NCI-H510A treated with DMSO at 0.1 percent for 48 hours (cell line): Measurements from ENCODE around the gene UBAP2.

Experiments used
- DNase-seq: peaks from one replicate; lab custom pipeline; 2025; lab: John Stamatoyannopoulos, UW

The UBAP2 gene, protein sequence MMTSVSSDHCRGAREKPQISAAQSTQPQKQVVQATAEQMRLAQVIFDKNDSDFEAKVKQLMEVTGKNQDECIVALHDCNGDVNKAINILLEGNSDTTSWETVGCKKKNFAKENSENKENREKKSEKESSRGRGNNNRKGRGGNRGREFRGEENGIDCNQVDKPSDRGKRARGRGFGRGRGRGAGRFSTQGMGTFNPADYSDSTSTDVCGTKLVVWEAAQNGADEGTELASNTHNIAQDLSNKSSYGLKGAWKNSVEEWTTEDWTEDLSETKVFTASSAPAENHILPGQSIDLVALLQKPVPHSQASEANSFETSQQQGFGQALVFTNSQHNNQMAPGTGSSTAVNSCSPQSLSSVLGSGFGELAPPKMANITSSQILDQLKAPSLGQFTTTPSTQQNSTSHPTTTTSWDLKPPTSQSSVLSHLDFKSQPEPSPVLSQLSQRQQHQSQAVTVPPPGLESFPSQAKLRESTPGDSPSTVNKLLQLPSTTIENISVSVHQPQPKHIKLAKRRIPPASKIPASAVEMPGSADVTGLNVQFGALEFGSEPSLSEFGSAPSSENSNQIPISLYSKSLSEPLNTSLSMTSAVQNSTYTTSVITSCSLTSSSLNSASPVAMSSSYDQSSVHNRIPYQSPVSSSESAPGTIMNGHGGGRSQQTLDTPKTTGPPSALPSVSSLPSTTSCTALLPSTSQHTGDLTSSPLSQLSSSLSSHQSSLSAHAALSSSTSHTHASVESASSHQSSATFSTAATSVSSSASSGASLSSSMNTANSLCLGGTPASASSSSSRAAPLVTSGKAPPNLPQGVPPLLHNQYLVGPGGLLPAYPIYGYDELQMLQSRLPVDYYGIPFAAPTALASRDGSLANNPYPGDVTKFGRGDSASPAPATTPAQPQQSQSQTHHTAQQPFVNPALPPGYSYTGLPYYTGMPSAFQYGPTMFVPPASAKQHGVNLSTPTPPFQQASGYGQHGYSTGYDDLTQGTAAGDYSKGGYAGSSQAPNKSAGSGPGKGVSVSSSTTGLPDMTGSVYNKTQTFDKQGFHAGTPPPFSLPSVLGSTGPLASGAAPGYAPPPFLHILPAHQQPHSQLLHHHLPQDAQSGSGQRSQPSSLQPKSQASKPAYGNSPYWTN

DNA sequence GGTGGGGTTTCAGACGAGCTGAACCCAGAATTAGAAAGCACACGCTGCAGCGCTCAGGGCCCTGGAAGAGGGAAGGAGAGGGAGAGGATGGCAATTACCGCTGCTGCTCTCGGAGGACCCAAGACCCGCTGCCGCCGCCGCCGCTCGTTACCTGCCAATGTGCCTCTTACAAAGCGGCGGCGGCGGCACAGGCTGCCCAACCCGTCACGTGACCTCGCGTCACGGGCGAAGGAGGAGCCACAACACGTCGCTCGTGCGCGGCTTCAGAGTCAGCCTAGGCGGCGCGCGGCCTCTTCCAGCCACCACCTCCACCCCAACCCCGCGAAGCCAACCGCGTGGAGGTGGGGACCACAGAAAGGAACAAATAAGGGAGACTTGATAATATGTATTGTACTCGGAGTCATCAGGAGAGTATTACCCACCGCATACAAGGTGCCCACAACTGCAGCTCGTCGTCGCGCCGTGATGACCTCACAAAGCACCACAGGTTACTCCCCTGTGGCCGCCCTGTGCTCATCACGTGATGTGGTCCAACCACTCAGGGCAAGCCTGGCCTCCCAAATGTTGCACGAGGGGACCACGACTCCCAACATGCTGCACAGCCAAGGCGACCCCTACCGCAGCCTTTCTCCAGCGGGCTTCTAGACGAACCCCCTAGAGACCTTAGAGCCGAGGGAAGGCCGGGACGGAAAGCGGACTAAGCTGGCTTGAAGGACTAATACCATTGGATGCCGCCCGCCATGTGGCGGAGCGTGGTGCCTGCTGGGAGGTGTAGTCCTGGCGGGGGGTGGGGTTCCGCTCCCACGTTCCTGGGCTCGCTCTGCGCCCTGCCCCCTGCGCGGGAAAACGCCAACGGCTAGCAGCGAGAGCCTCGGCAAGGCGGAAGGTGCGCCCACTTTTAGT lies at the start of gene UBAP2:
Gene UBAP2 (minus strand): TSS at position 161 of the 903 bp plus-strand sequence. CDS start 31,739 bp downstream, outside the sequence.
- peak; percentile 89 for DNase-seq

- DNase-seq = no peak
Measured at GRCh38 chr9:34098307-34098706, 49.6 kb upstream of the UBAP2 start.

GRCh38 chr9:34097865-34098264 lies 49.2 kb upstream of the UBAP2 start:
- DNase-seq = no peak

GRCh38 chr9:34096751-34097150 lies 48.1 kb upstream of the UBAP2 start:
- no peak for DNase-seq

GRCh38 chr9:34093578-34093977 lies 44.9 kb upstream of the UBAP2 start:
- no peak for DNase-seq

DNA sequence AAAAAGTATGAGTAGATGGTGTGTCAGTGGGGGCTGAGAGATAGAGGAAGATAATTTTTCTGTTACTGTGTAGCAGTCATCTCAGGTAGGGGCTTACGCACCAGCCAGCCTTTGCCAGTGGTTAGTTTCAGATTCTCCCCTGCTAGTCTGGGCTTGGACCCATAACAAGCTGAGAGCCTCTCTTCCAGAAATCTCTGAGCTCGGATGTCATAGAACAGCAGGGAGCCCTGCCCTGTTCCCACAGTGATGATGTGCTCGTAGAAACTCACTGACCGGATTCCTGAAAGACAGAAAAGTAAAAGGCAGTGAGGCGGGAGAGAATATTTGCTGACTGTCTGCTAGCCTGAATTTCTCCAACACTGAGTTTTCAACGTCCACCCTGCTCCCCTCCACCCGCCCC lies 40.6 kb upstream of the UBAP2 start:
- no peak for DNase-seq

DNA sequence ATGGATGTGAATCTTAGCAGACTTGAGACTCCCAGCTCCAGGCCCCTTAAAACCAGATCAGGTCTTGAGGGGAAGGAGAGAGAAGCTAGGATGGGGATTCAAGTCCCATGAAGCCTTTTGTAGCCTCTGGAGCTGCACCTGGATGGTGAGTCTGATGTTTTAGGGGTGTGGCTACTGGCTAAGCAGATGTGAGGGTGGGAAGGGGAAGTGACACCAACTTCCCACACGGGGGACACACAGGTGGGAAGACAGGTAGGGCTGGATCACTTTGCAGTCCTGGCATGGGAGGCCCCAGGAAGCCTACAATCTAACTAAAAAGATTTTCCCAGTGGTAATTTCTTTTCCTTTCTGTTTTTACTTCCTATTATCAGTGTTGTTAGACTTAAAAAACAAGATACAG lies 38.7 kb upstream of the UBAP2 start:
- no peak for DNase-seq

DNA sequence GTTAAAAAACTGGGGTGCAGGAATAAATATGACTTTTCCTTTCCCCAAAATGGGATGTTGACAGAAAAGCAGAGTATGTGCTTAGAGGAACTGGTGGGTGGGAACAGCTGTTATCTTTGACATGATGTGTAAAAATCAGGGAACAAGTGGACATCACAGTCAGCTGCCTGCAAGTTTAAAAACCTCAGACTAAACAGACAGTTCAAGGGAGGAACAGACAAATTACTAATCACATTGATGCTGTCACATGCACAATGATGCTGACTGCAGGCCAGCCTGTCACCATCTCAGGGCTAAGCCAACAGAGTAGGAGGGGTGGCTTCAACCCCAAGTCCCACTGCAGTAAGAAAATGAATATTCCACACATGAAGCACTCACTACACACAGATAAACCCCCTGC lies 38.2 kb upstream of the UBAP2 start:
- DNase-seq = no peak

- no peak for DNase-seq
Measured at GRCh38 chr9:34085581-34086500, 37.2 kb upstream of the UBAP2 start.

DNA sequence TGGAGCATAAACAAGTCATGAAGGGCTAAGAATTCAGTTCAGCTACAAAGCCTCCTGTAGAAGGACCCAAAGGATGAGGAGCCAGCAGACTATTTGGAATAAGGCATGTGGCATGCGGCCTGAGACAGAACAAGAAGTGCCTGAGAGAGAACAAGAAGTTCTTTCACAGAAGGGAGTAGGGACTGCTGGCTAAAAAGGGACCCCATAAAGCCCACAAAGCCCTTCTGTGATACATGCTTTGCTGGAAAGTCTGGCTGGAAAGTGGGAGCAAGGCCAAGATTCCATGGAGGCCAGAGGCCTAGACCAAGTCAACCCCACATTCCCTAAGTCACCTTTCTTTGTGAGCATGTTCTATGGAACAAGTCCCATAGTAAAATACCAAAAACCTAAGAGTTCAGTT lies 35.9 kb upstream of the UBAP2 start:
- no peak for DNase-seq

DNA sequence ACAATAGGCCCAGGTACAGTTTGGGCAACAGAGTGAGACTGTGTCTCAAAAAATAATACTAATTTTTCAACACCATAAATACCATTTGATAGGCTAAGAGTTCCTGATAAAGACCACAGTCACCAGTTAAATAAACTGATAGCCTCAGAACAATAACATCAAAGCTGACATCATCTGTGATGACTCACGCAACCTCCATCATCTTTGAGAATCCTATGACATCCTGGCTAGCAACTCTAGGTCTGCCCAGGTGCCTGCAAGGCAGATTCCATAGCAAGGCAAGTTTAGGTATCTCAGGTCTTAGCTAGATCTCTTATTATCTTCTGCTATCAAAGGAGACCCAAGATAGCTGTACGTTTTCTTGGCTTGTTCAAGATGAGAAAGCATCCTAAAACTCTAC lies 30.5 kb upstream of the UBAP2 start:
- DNase-seq = no peak

DNA sequence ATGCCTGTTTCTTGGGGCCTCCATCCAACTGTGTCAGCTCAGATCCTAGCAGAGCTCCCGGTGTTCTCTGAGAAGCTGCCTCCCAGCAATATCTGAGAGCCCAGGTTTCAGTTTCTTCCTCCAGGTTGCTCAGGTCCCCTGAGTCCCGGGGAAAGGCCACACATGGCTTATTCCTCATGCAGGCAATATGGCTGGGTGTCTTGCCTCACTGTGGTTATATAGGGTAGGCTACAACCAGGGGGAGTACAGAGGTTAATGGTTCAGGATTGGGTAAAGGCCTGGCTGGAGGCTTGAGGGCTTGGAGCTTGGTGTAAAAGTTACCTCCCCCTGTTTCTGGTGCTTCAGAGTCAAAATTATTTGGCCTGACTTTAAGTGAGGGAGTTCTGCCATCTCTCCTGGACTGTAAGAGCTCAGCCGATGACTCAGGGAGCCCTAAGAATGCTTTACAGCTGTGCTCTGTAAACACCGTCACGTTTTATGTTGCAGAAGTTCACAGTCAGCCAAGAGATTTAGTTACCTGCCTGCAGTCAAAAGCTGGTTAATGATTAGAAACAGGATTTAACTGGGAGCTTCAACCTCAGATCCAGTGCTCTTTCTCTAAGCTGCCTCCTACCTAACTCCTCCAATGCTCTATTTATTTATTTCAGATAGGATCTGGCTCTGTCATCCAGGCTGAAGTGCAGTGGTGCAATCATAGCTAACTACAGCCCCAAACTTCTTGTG lies 24.3 kb upstream of the UBAP2 start:
- DNase-seq = peak; percentile 29

- DNase-seq = peak; percentile 29
Measured at GRCh38 chr9:34072410-34072809, 23.7 kb upstream of the UBAP2 start.

DNA sequence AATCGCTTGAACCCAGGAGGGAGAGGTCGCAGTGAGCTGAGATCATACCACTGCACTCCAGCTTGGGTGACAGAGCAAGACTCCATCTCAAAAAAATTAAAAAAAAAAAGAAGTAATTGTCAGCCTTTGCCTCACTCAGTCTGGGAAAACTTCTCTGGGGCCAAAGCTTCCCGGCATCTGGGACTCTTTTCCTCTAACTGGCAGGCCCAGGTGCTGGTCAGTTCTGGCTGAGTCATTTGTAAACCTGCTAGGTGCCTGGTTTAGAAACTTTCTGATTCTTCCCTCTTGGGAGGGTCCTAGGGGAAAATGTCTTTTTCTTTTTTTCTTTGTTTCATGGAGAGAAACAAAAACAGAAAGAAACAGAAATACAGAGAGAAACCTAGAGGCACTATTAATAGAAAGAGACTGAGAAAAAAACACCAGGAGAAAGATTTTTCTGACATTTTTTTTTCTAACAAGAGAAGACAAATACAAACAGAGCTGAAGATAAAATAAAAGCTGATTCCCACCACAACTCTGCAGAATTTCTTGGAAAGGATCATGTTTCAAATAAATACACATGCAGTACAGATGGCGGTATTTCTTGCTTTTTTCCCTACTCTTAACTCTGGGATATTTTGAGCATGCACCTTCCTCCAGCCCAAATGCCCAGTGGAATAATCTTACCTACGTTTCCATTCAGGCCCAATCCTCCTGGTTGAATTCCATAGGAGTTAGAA lies 22.1 kb upstream of the UBAP2 start:
- no peak for DNase-seq

GRCh38 chr9:34069831-34070230 lies 21.1 kb upstream of the UBAP2 start:
- no peak for DNase-seq

GRCh38 chr9:34065541-34065940 lies 16.9 kb upstream of the UBAP2 start:
- no peak for DNase-seq

- DNase-seq = no peak
Measured at GRCh38 chr9:34059954-34060353, 11.3 kb upstream of the UBAP2 start.

DNA sequence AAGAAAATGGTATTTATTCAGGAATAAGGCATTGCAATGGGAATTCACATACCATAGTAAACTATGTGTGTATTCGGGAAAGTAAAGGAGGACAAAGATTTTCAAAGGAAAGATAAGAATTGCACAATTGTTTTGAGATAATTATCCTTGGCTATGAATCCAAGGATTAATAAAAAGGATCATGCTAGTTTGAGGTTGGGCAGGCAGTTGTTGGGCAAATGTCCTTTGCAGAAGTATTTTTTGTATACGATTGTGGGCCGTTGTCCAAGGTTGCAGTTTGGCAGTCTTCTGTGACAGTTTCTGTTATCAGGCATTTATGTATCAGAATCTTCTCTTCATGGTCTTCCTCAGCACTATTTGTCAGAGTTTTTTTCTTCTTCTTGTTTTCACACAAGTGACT lies 10.6 kb upstream of the UBAP2 start:
- DNase-seq = no peak
